Measurements from ENCODE around the gene TACC2.

TACC2 gene

GRCh38 chr10:122285506-122286444 lies 296.8 kb downstream of the TACC2 start:
- no peak for DNase-seq

- DNase-seq: no peak
These were observed 297.9 kb downstream of the TACC2 start for GRCh38 chr10:122286867-122287266.

- no peak for DNase-seq
These were observed 298.6 kb downstream of the TACC2 start for GRCh38 chr10:122287570-122287969.

GRCh38 chr10:122288262-122288661 lies 299.3 kb downstream of the TACC2 start:
- no peak for DNase-seq

- DNase-seq: no peak
These were observed 300.0 kb downstream of the TACC2 start for GRCh38 chr10:122288917-122289316.

- DNase-seq: no peak
These were observed 301.4 kb downstream of the TACC2 start for GRCh38 chr10:122290334-122290733.

- DNase-seq: no peak
These were observed 302.0 kb downstream of the TACC2 start for GRCh38 chr10:122290833-122291532.

- DNase-seq: no peak
These were observed 302.8 kb downstream of the TACC2 start for GRCh38 chr10:122291739-122292138.

- no peak for DNase-seq
These were observed 303.4 kb downstream of the TACC2 start for GRCh38 chr10:122292376-122292775.

- no peak for DNase-seq
These were observed 304.4 kb downstream of the TACC2 start for GRCh38 chr10:122293156-122293960.

- DNase-seq: no peak
These were observed 305.0 kb downstream of the TACC2 start for GRCh38 chr10:122293961-122294380.

- no peak for DNase-seq
These were observed 305.8 kb downstream of the TACC2 start for GRCh38 chr10:122294511-122295450.

GRCh38 chr10:122295451-122295809 lies 306.5 kb downstream of the TACC2 start:
- no peak for DNase-seq

GRCh38 chr10:122296363-122297120 lies 307.6 kb downstream of the TACC2 start:
- no peak for DNase-seq

- no peak for DNase-seq
These were observed 308.6 kb downstream of the TACC2 start for GRCh38 chr10:122297583-122297982.

- no peak for DNase-seq
These were observed 309.2 kb downstream of the TACC2 start for GRCh38 chr10:122298206-122298597.

- DNase-seq: peak; percentile 78 to 80
These were observed 309.8 kb downstream of the TACC2 start for GRCh38 chr10:122298598-122299301.

GRCh38 chr10:122299423-122300075 lies 310.6 kb downstream of the TACC2 start:
- DNase-seq: no peak

- no peak for DNase-seq
These were observed 312.3 kb downstream of the TACC2 start for GRCh38 chr10:122301055-122301810.

GRCh38 chr10:122301811-122302115 lies 312.8 kb downstream of the TACC2 start:
- DNase-seq: no peak
